ENCODE data around the gene CA12.

DNA sequence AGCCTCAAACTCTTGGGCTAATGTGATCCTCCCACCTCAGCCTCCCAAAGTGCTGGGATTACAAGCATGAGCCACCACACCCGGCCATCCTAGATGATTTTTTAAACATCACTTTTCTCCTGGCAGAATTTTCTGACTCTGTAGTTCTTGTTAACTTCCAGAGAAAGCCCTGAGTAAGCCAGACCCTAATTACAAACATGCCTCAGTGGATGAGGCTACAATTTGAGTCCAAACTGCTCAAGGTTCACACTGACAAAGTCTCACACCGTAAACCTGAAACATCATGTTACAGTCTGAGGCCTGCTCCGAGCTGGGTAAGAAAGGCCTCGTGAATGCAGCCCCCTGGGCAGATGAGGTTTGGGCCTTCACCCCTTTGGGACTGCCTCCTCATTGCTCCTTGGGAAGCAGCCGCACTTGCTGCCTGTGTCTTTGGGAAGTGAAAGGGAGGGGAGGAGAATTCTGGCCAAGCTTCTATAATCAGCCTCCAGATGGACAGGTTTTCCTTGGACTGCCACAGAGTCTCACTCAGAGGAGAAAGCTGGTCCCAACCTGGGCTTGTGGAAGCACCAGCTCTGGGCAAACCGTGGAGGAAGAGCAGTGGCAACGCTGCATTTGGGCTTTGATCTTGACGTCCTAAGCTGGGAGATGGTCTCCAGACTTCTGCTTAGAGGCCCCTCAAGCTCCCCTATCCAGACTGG lies 46.0 kb downstream of the CA12 start:
- TF ChIP-seq, protein P1, sequence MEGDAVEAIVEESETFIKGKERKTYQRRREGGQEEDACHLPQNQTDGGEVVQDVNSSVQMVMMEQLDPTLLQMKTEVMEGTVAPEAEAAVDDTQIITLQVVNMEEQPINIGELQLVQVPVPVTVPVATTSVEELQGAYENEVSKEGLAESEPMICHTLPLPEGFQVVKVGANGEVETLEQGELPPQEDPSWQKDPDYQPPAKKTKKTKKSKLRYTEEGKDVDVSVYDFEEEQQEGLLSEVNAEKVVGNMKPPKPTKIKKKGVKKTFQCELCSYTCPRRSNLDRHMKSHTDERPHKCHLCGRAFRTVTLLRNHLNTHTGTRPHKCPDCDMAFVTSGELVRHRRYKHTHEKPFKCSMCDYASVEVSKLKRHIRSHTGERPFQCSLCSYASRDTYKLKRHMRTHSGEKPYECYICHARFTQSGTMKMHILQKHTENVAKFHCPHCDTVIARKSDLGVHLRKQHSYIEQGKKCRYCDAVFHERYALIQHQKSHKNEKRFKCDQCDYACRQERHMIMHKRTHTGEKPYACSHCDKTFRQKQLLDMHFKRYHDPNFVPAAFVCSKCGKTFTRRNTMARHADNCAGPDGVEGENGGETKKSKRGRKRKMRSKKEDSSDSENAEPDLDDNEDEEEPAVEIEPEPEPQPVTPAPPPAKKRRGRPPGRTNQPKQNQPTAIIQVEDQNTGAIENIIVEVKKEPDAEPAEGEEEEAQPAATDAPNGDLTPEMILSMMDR (IDR thresholded peaks at IDR 0.05) = no peak
- TF ChIP-seq POLR2A (IDR thresholded peaks at IDR 0.05) = no peak
